MCF 10A (cell line): ENCODE measurements around the gene RNF112. TPM values are rescaled to one million over a fixed set of nuclear protein-coding genes. Genes with fewer than 3 reads are reported as not detected.
"Not testable (repeated sequence)": the region's sequence is repeated elsewhere in the genome, so short reads cannot be mapped to it uniquely, and the experiment has no call there.

Experiments used
- BruUV-seq: library from RNA; stranded (reverse); fragments of 400-500 nt; replicated peaks from 2 replicates; lab custom pipeline; 2021; lab: Mats Ljungman, UMichigan
- CTCF ChIA-PET: fragments of 300-600 bp; sonication (Branson Sonifier 250); formaldehyde crosslinking; extraction: SDS; loops from one replicate; lab custom pipeline; 2021; ENCODE audit warnings: antibody characterized with exemption, inconsistent platforms; lab: Yijun Ruan, JAX
- POLR2A ChIA-PET: fragments of 300-600, 350-650 bp; sonication (Branson Sonifier 250); formaldehyde crosslinking; extraction: SDS; loops from one replicate; lab custom pipeline; 2020; ENCODE audit warnings: antibody characterized with exemption, inconsistent platforms; lab: Yijun Ruan, JAX
- DNase-seq: peaks from one replicate; pipeline ENCODE4 v3.0.0-alpha.2; 2018; ENCODE audit not compliant: unreplicated experiment
- H3K27ac Mint-ChIP-seq: one replicate; pipeline ENCODE4 v1.8.0; 2022; ENCODE audit warnings: mild to moderate bottlenecking, low read depth, mixed read lengths; ENCODE audit not compliant: unreplicated experiment
- H3K27me3 Mint-ChIP-seq: one replicate; pipeline ENCODE4 v1.8.0; 2022; ENCODE audit warnings: mixed read lengths; ENCODE audit not compliant: insufficient read depth, unreplicated experiment
- H3K36me3 Mint-ChIP-seq: one replicate; pipeline ENCODE4 v1.8.0; 2022; ENCODE audit warnings: mild to moderate bottlenecking, moderate library complexity, mixed read lengths; ENCODE audit not compliant: insufficient read depth, unreplicated experiment
- H3K4me1 Mint-ChIP-seq: one replicate; pipeline ENCODE4 v1.8.0; 2022; ENCODE audit warnings: mixed read lengths; ENCODE audit not compliant: insufficient read depth, unreplicated experiment
- H3K4me3 Mint-ChIP-seq: one replicate; pipeline ENCODE4 v1.8.0; 2022; ENCODE audit warnings: mild to moderate bottlenecking, moderate library complexity, mixed read lengths; ENCODE audit not compliant: unreplicated experiment
- H3K9me3 Mint-ChIP-seq: one replicate; pipeline ENCODE4 v1.8.0; 2022; ENCODE audit warnings: mixed read lengths; ENCODE audit not compliant: unreplicated experiment
- CTCF ChIP-seq: fragments of 200-600 bp; IDR thresholded peaks from one replicate; pipeline ENCODE4 v1.8.0; 2022; ENCODE audit warnings: antibody characterized with exemption, mild to moderate bottlenecking; ENCODE audit not compliant: unreplicated experiment
- intact Hi-C: fragments of 100-400 bp; cut with micrococcal nuclease; formaldehyde crosslinking; loops from 2 replicates; pipeline ENCODE4 v1.14.1; 2022
- total RNA-seq: library from RNA; stranded (reverse); gene quantifications from 2 replicates; pipeline ENCODE4 v1.2.3, GENCODE V29; 2022

The RNF112 gene
- total RNA-seq, 1 experiment from 2014 or later, result not detected

DNA sequence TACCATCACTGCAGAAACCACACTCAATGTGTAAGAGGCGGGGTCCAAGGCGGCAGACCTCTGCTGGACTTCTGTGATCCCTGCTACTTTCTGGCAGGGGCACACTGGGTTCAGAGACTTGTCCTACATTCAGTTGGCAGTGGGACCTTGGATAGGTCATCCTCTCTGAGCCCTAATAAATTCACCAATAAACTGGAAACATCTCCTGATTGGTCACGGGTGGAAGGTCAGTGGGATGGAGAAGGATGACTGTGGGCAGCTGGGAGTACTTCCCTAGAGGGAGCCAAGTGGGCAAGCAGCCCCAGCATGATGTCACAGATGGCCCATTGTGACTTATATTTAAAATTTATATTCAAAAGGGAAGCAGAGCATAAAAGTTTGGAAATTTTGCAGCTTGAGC, 49.7 kb downstream of the RNF112 start:
- CTCF ChIA-PET, result interaction anchor here (0.7 to 0.8 kb wide), 2 partner anchors 13 to 53 kb away, joined by 3 to 5 read pairs; no protein-coding TSS in a partner anchor
- Mint-ChIP-seq H3K36me3 (no peaks in the 10 kb centered on the region), H3K4me3 (no peak overlapping the region), H3K27me3 (peaks cover 8% of the 10 kb centered on the region), H3K9me3 (no peaks in the 10 kb centered on the region), H3K4me1 (no peaks in the 10 kb centered on the region), H3K27ac (no peak overlapping the region)
- no peak for TF ChIP-seq CTCF
- no TSS peak for BruUV-seq
- intact Hi-C loops, result no loop called here
- POLR2A ChIA-PET, result no interaction called here
- DNase-seq, result no peak

DNA sequence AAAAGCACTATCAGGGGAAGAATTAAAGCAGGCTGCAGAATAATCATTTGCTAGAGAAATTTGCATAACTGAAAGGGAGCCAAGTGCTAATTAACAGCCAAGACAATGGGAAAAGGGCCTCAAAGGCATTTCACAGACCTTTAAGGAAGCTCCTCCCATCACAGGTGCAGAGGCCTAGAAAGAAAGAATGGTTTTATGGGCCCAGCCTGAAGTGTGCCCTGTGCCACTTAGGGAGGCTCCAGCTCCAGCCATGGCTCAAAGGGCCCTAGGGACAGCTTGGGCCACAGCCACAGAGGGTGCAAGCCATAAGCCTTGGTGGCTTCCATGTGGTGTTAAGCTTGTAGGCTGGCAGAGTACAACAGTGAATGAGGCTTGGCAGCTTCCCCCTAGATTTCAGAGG, 50.1 kb downstream of the RNF112 start:
- TF ChIP-seq CTCF, result no peak
- Mint-ChIP-seq H3K9me3 (no peaks in the 10 kb centered on the region), H3K4me3 (no peak overlapping the region), H3K4me1 (no peaks in the 10 kb centered on the region), H3K27me3 (peaks cover 4% of the 10 kb centered on the region), H3K36me3 (no peaks in the 10 kb centered on the region), H3K27ac (no peak overlapping the region)
- intact Hi-C loops, result no loop called here
- CTCF ChIA-PET, result interaction anchor here (0.7 to 0.8 kb wide), 2 partner anchors 14 to 52 kb away, joined by 3 to 5 read pairs; no protein-coding TSS in a partner anchor
- POLR2A ChIA-PET, result no interaction called here
- no TSS peak for BruUV-seq
- DNase-seq, result no peak

- POLR2A ChIA-PET, result interaction anchor here (1.0 kb wide), 1 partner anchor 13 kb away, joined by 3 read pairs; no protein-coding TSS in a partner anchor
- intact Hi-C loops, result no loop called here
- Mint-ChIP-seq H3K27me3 (no peaks in the 10 kb centered on the region), H3K36me3 (no peaks in the 10 kb centered on the region), H3K9me3 (no peaks in the 10 kb centered on the region), H3K4me1 (no peaks in the 10 kb centered on the region), H3K27ac (no peak overlapping the region), H3K4me3 (no peak overlapping the region)
- BruUV-seq, result no TSS peak
- TF ChIP-seq CTCF, result no peak
- CTCF ChIA-PET, result interaction anchor here (0.5 to 0.8 kb wide), 3 partner anchors 52 to 185 kb away, joined by 3 to 4 read pairs (median 3); no protein-coding TSS in a partner anchor
- DNase-seq, result no peak
These were observed 50.6 kb downstream of the RNF112 start for GRCh38 chr17:19461681-19462080.

DNA sequence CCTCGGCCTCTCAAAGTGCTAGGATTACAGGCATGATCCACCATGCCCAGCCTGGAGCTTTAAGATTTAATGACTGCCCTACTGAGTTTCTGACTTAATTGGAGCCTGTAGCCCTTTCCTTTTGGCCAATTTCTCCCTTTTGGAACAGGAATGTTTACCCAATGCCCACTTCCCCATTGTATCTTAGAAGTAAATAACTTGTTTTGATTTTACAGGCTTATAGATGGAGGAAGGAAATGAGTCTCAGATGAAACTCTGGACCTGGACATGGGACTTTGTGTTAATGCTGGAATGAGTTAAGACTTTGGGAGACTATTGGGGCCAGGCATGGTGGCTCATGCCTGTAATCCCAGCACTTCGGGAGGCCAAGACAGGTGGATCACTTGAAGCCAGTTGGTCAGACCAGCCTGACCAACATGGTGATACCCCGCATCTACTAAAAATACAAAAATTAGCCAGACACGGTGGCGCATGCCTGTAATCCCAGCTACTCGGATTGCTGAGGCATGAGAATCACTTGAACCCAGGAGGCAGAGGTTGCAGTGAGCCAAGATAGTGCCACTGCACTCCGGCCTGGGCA, 51.5 kb downstream of the RNF112 start:
- H3K4me3 Mint-ChIP-seq, H3K27ac Mint-ChIP-seq, DNase-seq, H3K4me1 Mint-ChIP-seq, H3K36me3 Mint-ChIP-seq, BruUV-seq, intact Hi-C loops, H3K27me3 Mint-ChIP-seq, H3K9me3 Mint-ChIP-seq: not testable (repeated sequence)
- ChIA-PET CTCF (interaction anchor here (0.7 kb wide), 1 partner anchor 78 kb away, joined by 3 read pairs; no protein-coding TSS in a partner anchor), POLR2A (interaction anchor here (1.0 kb wide), 1 partner anchor 14 kb away, joined by 3 read pairs; no protein-coding TSS in a partner anchor)
